DOHH2 (cell line): ENCODE data around the gene CYSRT1.

Experiments
- CTCF ChIP-seq: fragments of 200-600 bp; sonication (generic); IDR thresholded peaks from one replicate; pipeline ENCODE4 v1.5.1; 2014; ENCODE audit warnings: antibody characterized with exemption, mild to moderate bottlenecking, low read depth, low read length; ENCODE audit not compliant: poor library complexity, severe bottlenecking
- EZH2phosphoT487 ChIP-seq: fragments of 200-600 bp; sonication (generic); IDR thresholded peaks from 2 replicates; pipeline ENCODE4 v1.6.1; 2017; ENCODE audit warnings: borderline replicate concordance, mild to moderate bottlenecking, antibody characterized with exemption, low read length, moderate library complexity, mixed read lengths

- TF ChIP-seq CTCF (no peak), EZH2phosphoT487 (no peak)
Measured at GRCh38 chr9:137228968-137229896, 4.3 kb downstream of the CYSRT1 start.
